Psoas muscle (tissue), 8 donors: Measurements from ENCODE around the gene DCLK3. TPM values are rescaled to one million over a fixed set of nuclear protein-coding genes. Genes with fewer than 3 reads are reported as not detected.

Source experiments
- ATAC-seq, 4 donors: fragments of 200-7000 bp; cut with Tn5 transposase; one replicate each; pipeline ENCODE4 v1.9.1; 2020; ENCODE audit warnings: moderate library complexity in 3 of 4, mild to moderate bottlenecking in 2 of 4
- DNase-seq, 2 donors: peaks; one replicate each; pipeline ENCODE4 v3.0.0-alpha.2; 2020
- H3K27ac ChIP-seq: fragments of 200-600 bp; one replicate; pipeline ENCODE4 v1.8.0; 2022
- H3K27me3 ChIP-seq, 3 donors: fragments of 200-600 bp in 1 of 3; one replicate each; pipeline versions ENCODE4 v1.6.1 to v1.8.0; 2013 to 2022; ENCODE audit warnings: low read length in 2 of 3, mild to moderate bottlenecking in 2 of 3, moderate library complexity in 1 of 3; ENCODE audit not compliant: insufficient read depth in 3 of 3
- H3K36me3 ChIP-seq, 2 donors: fragments of 200-600 bp in 1 of 2; one replicate each; pipeline versions ENCODE4 v1.6.1 to v1.8.0; 2013 to 2022; ENCODE audit warnings: low read depth in 1 of 2, mild to moderate bottlenecking in 1 of 2, moderate library complexity in 1 of 2; ENCODE audit not compliant: insufficient read depth in 1 of 2
- H3K4me1 ChIP-seq: fragments of 200-600 bp; one replicate; pipeline ENCODE4 v1.8.0; 2022
- H3K4me3 ChIP-seq: fragments of 200-600 bp; one replicate; pipeline ENCODE4 v1.8.0; 2022; ENCODE audit warnings: mild to moderate bottlenecking
- H3K9me3 ChIP-seq: fragments of 200-600 bp; one replicate; pipeline ENCODE4 v1.8.0; 2022
- WGBS, 3 donors: extraction: QIAGEN DNeasy Blood & Tissue Kit; methylation state at CpG; one replicate each; pipeline versions ENCODE4 v1.1.6 to v1.1.7; 2013; 5-methylcytosine and 5-hydroxymethylcytosine counted together
- intact Hi-C, 2 donors: fragments of 100-400 bp; cut with DNase I; formaldehyde crosslinking; loops; one replicate each; pipeline versions ENCODE4 v1.11.0 to v1.14.2; 2022
- polyA plus RNA-seq, 3 donors: library from polyadenylated mRNA; stranded (reverse); fragments of 200-250 nt; gene quantifications; one replicate each; pipeline ENCODE4 v1.2.3, GENCODE V29; 2013
- total RNA-seq, 4 donors: library from RNA; stranded (reverse); fragmentation: NEBNext Ultra II Directional in 2 of 4; extraction: Animal tissue kit (Norgen Biotek cat#: 25700) in 2 of 4; gene quantifications; one replicate each; pipeline versions ENCODE4 v1.2.1 to v1.2.4, GENCODE V29; 2021 to 2023
- TF ChIP-seq, protein P1 (sequence below): fragments of 200-600 bp; IDR thresholded peaks from one replicate; pipeline ENCODE4 v1.8.0; 2022; ENCODE audit warnings: antibody characterized with exemption
- donor health status: healthy with polysubstance abuse.
- donor health status: DM: no; HTN: no; CAD: no; lungs with moderate emphysema.
- donor health status: Bipolar disorder and iron deficiency.
- donor health status: healthy.
- donor health status: DM: yes; HTN: yes; CAD: no.
- donor health status: DM: no; HTN: no; CAD: no.
- donor health status: DM: no; HTN: no; CAD: no.
- donor health status: DM: yes; HTN: yes; CAD: no.

DCLK3 gene
- total and polyA plus RNA-seq, 7 donors = 0.34 to 1.7 (median 0.54) TPM

DNA sequence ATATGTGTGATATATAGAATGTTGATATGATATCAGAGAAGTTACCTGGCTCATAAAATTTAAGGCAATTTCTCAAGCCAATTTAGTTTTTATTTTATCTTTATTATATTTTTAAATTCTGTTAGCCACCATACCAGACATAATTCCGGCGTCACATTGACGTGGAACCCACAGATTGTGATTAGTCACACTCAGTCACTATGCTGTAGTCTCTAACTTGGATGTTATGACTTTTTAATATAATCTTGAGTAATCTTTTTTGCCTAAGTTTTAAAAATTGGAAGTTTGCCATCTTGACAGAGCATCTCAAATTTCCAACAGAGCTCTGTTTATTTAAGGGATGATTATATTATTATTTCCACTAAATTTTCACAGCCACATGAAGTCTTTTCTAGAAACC, 9.7 kb upstream of the DCLK3 start:
- no peaks in the 10 kb centered on the region for H3K4me1 ChIP-seq
- H3K27me3 ChIP-seq = no peaks in the 10 kb centered on the region
- no peak overlapping the region for H3K27ac ChIP-seq
- TF ChIP-seq, protein P1, sequence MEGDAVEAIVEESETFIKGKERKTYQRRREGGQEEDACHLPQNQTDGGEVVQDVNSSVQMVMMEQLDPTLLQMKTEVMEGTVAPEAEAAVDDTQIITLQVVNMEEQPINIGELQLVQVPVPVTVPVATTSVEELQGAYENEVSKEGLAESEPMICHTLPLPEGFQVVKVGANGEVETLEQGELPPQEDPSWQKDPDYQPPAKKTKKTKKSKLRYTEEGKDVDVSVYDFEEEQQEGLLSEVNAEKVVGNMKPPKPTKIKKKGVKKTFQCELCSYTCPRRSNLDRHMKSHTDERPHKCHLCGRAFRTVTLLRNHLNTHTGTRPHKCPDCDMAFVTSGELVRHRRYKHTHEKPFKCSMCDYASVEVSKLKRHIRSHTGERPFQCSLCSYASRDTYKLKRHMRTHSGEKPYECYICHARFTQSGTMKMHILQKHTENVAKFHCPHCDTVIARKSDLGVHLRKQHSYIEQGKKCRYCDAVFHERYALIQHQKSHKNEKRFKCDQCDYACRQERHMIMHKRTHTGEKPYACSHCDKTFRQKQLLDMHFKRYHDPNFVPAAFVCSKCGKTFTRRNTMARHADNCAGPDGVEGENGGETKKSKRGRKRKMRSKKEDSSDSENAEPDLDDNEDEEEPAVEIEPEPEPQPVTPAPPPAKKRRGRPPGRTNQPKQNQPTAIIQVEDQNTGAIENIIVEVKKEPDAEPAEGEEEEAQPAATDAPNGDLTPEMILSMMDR = no peak
- H3K36me3 ChIP-seq = no peaks in the 10 kb centered on the region
- no peak overlapping the region for H3K4me3 ChIP-seq
- WGBS, 3 donors = 23 to 32% (median 24%) methylated on average over 3 of the region's 3 CpGs
- ATAC-seq (no peak), DNase-seq (no peak)
- H3K9me3 ChIP-seq = no peaks in the 10 kb centered on the region
- intact Hi-C loops = no loop called here

DNA sequence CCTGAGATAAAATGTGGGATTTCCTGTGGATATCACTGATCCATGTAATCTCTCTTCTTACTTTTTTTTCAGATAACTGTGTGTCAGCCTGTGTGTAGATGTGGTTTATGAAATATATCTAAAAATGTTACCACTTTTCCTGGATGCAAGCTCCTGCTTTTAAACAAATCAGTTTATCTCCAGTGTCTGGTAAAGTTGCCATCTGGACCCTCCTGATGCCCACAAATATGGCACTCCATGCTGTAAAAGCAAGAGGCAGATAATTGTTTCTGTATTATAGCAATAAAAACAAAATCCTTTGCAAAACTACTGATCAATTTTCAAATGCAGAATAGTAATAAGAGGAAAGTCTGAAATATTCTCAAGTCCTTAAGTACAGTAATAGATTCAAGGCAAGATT, 7.6 kb upstream of the DCLK3 start:
- intact Hi-C loops = no loop called here
- no peaks in the 10 kb centered on the region for H3K9me3 ChIP-seq
- no peaks in the 10 kb centered on the region for H3K36me3 ChIP-seq
- no peak for DNase-seq
- no peaks in the 10 kb centered on the region for H3K27me3 ChIP-seq
- no peak for ATAC-seq
- H3K27ac ChIP-seq = no peak overlapping the region
- H3K4me3 ChIP-seq = no peak overlapping the region
- TF ChIP-seq, protein P1 = no peak
- H3K4me1 ChIP-seq = no peaks in the 10 kb centered on the region

DNA sequence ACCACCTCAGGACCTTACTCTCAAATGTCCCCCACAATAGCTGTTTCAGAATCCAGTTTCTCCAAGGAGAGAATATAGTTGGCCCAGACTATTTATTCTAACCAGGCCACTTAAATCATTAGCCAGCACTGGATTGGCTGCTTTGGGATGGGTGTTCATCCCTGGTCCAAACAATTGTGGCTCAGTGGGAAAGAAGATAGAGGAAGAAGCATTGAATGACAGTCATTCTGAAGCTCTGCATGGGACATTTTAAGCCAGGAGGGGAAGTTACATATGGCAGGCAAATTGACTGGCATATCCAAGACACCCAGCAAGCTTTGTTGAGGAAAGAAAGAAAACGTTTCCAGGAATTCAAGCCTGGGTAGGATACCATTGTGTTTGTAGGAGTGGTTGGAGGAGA, 5.6 kb upstream of the DCLK3 start:
- ATAC-seq (no peak), DNase-seq (no peak)
- 33 to 52% (median 45%) methylated on average over 1 of the region's 1 CpG for WGBS, 3 donors
- Histone ChIP-seq H3K4me3 (no peak overlapping the region), H3K27me3 (peaks cover 0 to 11% (median 4%) of the 10 kb centered on the region in 3 donors), H3K4me1 (no peaks in the 10 kb centered on the region), H3K27ac (no peak overlapping the region), H3K36me3 (no peaks in the 10 kb centered on the region), H3K9me3 (no peaks in the 10 kb centered on the region)
- intact Hi-C loops = no loop called here
- TF ChIP-seq, protein P1 = no peak

DNA sequence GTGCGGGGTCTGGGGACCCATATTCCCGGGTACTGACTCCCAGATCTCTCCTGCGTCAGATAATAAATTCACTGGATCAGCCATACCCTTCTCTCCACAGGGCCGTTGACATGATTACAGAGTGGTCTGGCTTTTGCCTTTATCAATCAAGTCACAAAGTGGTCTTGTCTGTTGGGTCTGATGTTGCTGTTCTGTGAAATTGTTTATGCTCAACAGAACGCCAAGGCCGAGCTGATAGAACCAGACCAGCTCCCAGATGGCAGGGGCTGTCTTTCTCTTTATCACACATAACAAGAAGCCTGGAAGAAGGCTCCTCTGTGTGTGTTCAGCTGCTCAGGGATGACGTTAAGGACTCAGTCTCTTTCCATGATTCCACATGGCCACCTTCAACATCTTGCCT, 751 bp upstream of the DCLK3 start:
- intact Hi-C loops = no loop called here
- Histone ChIP-seq H3K4me3 (peak overlapping the region; percentile 56), H3K36me3 (no peaks in the 10 kb centered on the region), H3K27me3 (peaks cover 3 to 49% (median 12%) of the 10 kb centered on the region in 3 donors), H3K27ac (no peak overlapping the region), H3K4me1 (no peaks in the 10 kb centered on the region), H3K9me3 (no peaks in the 10 kb centered on the region)
- DNase-seq = no peak
- no peak for ATAC-seq
- TF ChIP-seq, protein P1 = no peak
- WGBS, 3 donors = 67 to 76% (median 70%) methylated on average over 7 of the region's 7 CpGs

DNA sequence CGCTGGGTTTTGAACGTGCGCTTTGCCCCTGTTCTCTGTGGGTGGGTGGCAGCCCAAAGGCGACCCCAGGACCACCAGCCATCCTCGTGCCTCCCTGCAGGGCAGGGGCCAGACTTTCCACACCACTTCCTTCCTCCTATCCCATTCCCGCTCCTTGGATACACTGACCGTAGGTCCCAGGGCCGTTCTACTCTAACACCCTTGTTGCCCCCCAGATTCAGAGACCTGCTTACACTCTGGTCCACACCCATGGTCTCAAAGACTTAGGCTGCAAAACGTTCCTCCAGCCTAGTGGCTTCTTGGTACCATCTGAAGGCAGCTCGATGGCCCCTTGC, 318 bp upstream of the DCLK3 start:
- 25 to 31% (median 26%) methylated on average over 9 to 10 of the region's 10 CpGs for WGBS, 3 donors
- Histone ChIP-seq H3K4me1 (no peaks in the 10 kb centered on the region), H3K9me3 (no peaks in the 10 kb centered on the region), H3K27ac (no peak overlapping the region), H3K27me3 (peaks cover 3 to 49% (median 12%) of the 10 kb centered on the region in 3 donors), H3K36me3 (no peaks in the 10 kb centered on the region), H3K4me3 (peak overlapping the region; percentile 56)
- TF ChIP-seq, protein P1 = no peak
- DNase-seq (no peak), ATAC-seq (no peak)
- intact Hi-C loops = no loop called here
